ENCODE measurements around the gene AASDH.

The AASDH gene, protein sequence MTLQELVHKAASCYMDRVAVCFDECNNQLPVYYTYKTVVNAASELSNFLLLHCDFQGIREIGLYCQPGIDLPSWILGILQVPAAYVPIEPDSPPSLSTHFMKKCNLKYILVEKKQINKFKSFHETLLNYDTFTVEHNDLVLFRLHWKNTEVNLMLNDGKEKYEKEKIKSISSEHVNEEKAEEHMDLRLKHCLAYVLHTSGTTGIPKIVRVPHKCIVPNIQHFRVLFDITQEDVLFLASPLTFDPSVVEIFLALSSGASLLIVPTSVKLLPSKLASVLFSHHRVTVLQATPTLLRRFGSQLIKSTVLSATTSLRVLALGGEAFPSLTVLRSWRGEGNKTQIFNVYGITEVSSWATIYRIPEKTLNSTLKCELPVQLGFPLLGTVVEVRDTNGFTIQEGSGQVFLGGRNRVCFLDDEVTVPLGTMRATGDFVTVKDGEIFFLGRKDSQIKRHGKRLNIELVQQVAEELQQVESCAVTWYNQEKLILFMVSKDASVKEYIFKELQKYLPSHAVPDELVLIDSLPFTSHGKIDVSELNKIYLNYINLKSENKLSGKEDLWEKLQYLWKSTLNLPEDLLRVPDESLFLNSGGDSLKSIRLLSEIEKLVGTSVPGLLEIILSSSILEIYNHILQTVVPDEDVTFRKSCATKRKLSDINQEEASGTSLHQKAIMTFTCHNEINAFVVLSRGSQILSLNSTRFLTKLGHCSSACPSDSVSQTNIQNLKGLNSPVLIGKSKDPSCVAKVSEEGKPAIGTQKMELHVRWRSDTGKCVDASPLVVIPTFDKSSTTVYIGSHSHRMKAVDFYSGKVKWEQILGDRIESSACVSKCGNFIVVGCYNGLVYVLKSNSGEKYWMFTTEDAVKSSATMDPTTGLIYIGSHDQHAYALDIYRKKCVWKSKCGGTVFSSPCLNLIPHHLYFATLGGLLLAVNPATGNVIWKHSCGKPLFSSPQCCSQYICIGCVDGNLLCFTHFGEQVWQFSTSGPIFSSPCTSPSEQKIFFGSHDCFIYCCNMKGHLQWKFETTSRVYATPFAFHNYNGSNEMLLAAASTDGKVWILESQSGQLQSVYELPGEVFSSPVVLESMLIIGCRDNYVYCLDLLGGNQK

DNA sequence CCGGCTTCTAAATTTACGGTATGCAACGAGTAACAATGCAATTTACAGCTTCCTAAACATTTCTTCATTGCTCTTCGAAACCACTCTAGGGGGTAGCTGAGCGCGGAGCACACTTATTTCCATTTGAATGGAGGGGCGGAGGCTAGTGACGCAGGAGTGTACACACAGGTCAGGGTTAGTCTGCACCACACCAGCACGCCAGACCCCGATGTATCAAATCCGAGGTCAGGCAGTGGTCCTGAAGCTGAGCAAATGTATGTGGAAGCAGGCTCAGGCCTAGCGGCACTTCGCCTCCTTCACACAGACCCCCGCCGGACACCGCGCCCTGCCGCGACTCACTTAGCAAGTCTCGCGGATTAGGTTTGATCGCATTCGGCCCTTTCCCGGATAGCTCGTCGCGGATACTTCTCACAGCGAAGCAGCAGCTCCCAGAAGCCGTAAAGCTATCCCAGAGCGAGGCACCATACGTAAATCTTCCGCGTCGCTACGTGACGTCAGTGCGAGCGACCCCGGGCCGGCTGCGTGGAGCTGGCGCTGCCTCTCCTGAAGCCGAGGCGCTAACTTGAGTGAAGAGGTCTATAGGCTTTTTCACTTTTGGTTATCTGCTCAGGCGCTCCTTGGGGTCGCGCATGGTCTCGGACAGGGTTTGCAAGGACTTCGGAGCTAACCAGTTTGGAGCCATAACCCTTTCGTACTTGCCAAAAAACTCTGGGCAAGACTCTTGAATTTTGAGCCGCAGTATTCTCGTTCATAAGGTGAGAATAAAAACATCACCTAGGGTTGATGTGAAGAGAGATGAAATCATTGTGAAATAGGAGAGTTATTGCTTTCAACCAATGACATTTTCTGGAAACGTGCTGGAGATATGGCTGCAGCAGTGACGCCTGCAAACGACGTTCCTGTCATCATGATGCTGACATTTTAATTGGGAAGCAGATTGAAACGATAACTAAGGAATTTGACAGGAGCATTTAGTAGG is at the start of gene AASDH:
Gene AASDH (minus strand): TSS at position 469 of the 979 bp plus-strand sequence. CDS start 3,192 bp downstream, outside the sequence.
- DNase-seq (ENCODE audit: low read depth) = peak; percentile 90

DNA sequence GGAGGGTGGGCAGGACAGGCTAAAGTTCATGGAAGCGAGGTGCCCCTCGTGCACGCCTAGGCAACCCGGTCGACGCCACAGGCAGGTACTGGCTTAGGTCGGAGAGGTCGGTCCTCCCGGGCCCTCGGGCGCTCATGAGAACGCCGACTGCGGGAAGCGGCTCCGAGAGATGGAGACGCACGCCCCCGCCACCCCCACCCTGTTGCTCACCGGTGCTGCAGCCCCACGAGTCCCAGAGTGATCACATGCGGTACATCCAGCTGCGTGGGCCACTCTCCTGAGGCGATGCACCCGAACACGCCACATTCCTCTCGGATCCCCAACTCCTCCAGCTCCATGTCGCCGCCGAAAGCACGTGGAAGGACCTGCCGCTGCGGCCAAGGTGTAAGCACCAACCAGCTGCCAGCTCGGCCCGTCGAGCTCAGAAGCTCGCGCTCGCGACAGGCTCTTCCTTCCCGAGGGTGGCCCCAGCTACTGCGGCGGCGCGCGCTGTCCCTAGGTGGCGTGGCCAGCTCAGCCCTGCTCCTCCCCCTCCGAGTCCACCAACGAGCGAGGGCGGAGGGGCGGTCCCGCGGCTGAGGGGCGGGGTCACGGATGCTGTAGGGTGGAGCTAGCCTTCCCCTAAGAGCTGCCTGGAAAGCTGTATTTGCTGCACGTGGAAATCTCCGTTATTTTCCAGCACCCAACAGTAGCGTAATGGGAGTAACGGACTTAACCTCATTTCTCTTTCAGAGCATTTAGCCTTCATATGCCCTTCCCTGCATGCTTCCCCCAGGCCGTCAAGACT is 48.0 kb upstream of the AASDH start, which contains the start of gene PPAT:
Gene PPAT (minus strand): TSS at position 476 of the 787 bp plus-strand sequence. CDS start 138 bp downstream, at position 338.
- peak; percentile 97 for DNase-seq (ENCODE audit: low read depth)

DNA sequence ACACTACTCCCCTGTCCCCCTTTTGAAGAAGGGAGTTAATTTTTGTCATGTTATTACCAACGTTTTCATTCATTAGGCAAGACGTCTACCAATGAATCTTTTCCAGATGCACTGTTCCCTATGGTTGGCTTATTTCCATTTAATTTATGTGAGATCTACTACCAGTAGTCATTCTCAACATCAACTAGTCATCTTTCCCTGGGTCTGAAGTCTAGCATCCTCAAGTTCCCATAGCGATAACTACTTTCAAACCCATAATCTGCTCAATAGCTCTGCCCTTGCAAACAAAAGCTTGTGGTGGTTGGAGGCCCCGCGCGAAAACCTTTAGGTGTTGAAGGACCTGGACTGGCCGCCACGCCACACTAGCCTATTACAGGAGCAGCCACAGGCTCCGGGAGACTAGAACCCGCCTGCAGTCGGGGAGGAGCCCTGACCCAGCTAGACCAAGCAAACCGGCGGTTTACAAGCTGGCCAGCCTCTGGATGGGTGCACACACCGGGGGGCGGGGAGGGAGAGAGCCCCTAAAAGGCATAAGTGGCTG is 47.4 kb upstream of the AASDH start:
- DNase-seq (ENCODE audit: low read depth) = no peak

DNA sequence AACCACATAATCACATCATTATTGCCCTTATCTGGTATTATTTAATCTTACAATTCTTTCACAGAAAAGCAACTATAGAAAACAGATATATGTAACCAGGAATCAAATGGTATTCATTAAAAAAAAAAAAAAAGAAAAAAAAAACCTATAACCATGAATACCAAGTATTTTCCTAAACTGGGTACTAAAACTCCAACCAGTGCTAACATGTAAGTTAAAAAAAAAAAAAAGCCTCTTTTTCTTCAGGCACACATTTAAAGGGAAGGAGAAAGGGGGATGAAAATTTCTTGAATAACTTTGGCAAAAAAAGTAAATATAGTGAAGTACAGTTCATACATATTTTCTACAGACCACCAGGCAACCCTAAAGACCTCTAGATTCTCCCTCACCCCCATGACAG is 46.0 kb upstream of the AASDH start:
- no peak for DNase-seq (ENCODE audit: low read depth)

DNA sequence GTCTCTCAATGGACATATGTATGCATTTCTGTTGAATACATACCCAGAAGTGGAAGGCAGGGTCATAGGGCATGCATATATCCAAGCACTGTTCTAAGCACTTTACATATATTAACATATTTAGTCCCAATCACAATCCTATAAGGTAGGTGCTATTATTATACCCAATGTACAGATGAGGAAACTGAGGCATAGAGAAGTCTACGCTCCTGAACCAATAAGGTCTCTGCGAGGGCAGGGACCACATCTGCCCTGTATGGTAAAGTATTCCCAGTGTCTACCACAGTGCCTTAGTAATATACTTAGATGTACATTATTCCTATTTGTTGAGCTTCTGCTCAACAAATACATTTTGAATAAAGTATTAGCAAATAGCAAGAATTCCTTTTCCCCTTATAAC is 42.9 kb upstream of the AASDH start:
- DNase-seq (ENCODE audit: low read depth) = no peak

DNA sequence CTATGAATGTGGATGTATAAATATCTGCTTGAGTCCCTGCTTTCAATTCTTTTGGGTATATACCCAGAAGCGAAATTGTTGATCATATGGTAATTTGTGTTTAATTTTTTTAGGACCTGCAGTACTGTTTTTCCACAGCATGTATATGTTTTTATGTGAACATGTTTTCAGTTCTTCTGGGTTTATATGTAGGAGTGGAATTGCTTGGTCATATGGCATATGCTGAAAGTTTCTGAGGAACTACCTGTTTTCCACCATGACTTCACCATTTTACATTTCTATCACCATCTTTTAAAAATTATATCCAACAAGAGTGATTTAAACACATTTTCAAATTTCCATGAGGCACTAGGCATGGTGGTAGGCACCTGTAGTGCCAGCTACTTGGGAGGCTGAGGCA is 39.9 kb upstream of the AASDH start:
- no peak for DNase-seq (ENCODE audit: low read depth)

DNA sequence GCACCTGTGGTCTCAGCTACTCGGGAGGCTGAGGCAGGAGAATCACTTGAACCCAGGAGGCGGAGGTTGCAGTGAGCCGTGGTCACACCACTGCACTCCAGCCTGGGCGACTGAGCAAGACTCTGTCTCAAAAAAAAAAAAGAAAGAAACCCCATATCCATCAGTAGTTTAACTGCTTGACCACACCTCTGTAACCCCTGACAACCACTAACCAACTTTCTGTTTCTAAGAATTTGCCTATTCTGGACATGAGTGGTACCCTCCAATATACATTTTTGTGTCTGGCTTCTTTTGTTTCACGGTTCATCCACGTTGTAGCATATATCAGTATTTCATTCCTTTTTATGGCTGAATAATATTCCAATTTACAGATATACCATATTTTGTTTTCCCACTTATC is 39.0 kb upstream of the AASDH start:
- DNase-seq (ENCODE audit: low read depth) = no peak

DNA sequence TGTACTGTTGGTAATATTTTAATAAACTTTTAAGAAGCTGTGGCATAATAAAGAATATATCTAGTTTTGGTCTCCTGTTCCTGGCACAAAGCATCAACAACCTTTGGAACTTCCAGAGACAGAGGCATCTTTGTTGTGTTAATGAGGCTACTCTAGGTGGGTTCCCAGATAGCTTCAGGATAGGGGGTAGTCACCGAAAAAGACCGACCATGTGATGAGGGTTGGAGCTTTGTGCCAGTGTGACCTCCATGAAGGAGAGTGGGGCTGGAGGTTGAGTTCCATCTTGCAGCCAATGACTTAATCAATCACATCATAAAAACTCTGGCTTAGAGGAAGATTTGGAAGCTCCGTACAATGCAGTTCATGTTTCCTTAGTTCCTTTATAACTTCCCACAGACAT is 38.2 kb upstream of the AASDH start:
- DNase-seq (ENCODE audit: low read depth) = no peak

DNA sequence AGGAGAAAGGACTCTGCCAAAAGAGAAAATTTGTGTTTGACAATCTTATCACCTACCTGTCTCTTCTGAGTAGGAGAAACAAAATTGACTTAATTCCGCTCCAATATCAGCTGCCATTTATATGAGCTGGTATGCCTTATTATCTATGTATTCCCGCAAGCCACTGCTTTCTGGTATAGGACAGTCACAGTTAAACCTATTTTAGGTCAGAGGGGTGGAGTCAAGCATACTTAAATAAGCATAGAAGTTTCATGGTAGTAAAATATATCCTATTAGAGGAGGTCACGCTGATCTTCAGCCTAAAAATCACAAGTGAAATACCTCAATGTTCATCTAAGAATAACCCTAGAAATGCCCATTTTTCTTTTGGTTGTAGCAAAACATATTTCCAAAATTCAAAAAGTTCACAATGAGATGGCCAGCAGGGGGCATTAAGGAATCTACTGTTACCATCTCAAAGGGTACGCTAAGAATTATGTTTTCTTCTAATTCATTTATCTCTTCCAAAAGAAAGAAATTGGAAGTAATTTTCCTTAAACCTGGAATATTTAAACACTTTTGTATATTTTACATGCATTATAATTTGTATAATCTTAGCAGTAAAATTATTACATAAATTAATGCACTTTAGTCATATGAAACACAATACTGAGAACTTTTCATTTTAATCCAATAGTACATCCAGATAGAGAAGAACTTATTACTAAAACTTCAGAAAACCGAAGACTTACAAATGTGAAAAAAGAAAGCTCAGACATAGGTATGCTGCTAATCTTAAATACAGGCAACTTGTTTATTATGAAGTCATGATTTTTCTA is 37.6 kb upstream of the AASDH start:
- DNase-seq (ENCODE audit: low read depth) = no peak

DNA sequence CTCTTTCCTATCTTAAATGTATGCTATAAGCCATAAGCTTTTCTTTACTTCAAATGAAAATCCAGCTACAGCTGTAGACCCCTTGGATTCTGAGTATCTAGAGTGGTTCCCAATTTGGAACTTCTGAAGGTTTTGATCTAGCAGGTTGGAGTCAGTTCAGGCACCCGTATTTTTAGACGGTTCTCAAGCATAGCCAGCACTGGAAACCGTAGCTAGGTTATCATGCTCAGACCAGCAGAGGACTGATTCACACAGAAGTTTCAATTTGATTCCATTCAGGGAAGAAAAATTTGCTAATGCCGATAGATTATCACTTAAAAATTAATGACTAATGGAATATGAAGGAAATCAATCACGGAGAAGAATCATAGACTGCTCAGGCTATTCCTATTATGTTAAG is 36.9 kb upstream of the AASDH start:
- DNase-seq (ENCODE audit: low read depth) = no peak

DNA sequence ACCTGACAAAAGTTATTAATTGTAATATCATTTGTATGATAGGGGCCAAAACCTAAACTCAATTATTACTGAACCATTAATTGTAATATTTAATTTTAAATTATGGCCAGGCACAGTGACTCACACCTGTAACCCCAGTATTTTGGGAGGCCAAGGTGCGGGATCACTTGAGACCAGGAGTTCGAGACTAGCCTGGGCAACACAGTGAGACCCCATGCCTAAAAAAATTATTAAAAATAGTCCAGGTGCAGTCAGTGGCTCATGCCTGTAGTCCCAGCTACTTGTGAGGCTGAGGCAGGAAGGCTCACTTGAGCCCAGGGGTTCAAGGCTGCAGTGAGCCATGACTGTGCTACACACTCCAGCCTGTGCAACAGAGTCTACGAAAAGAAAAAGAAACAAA is 30.1 kb upstream of the AASDH start:
- DNase-seq (ENCODE audit: low read depth) = no peak

DNA sequence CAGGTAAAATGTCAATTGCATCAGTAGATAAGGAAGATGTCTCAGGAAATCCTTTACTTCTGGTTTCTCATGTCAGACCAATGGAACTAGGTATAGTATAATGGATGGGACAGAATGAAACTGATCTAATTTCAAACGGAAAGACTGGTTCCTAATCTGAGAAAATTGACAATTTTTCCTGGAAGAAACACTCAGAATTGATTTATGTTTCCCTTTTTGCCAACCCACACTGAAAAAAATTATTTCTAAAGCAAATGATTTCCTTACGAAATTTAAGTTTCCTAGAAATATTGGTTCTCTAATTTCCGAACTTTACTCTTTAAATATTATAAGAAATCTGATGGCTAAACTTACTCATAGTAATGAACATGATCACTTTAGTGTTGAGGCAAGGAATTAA is 29.1 kb upstream of the AASDH start:
- no peak for DNase-seq (ENCODE audit: low read depth)

DNA sequence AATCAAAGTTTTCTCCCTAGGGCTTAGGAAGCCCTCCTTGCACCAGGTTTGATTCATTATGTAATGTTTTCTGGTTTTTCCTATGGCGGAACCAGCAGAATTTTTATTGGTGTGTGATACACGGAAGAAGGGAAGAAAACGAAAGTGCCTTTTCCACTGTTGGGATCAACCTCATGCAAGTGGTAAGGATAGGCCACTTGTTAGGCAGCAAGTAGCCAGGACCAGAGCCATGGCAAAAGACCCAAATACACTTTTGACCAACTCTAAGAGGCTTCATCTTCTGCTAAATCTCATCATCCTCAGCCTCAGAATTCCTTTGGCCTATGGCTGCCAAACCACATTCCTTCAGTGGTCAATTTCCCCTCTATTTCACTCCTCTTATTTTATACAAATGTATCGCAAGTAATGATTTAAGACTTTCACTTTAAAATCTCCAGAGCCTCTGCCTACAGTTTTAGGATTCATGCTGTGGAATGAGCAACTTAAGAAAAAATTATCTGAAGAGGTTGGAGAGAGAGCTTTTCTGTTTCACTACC is 26.9 kb upstream of the AASDH start:
- DNase-seq (ENCODE audit: low read depth) = no peak

DNA sequence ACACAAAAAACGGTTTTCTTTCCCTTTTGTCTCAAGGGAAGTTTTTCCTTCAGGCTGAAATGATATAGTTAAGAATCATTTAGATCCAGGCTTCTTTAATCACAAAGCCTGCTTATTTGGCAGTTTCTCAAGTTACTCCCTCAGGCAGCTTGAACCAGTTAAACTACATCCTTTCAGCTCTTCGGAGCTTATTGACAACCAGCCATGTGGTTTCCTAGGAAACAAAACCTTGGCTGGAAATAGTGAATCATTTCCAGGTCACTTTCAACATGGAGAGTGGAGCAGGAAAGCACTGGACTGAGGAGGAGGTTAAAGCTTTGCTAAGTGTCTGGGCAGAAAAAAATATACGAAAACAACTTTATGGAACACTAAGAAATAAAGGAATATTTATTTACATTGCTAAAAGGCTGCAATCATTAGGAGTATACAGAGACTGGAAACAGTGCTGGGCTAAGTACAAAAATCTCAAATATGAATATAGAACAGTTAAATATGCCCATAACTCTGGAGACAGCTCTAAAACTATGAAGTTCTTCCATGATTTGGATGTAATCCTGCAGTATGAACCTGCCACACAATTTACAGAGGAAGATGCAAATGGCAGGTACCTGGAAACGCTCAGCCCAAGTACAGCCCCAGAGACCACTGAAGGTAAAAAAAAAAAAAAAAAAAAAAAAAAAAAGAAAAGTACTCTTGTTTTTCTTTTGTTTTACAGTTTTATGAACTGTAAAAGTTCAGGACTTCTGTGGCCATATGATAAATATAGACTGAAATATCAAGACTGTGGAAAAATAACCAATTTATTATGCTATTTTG is 23.2 kb upstream of the AASDH start:
- no peak for DNase-seq (ENCODE audit: low read depth)

DNA sequence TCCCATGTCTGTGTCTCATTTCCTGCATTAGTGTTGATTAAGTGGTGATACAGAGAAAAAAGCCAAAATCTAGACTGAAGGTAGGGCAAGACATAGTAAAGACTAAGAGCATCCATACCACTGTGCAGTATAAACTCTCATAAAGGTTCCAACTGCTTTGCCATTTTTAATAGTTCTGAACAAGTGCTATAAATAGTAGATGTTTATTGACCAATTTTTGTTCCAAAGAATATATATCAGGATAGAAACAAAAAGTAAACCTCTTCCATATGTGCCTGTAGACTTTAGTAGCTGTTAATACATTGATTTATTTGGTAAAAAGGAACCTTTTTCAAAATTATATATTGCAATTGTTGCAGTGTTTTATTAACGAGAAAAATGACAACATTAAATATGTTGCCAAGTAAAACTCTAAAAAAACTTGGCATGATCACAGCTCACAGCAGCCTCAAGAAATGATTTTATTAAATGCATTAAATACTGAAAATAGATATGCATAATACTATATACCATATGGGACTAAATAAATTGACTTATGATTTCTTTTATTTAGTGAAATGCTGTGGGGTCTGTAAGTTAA is 22.3 kb upstream of the AASDH start:
- no peak for DNase-seq (ENCODE audit: low read depth)

DNA sequence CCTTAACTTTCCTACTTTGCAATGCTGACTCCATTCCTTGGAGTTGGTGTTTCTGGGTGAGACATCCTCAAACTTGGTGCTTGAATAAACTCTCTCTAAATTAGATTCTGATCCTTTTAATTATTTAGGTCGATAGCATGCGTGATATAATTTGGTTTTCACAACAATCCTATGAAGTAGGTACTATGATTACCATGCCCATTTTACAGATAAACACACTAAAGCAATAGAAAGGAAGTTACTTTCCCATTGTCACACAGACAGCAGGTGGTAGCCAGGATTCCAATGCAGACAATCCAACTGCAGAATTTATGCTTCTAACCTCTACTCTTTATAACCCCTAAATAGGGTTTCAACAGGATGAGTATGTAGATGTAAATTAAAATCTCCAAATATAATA is 21.7 kb upstream of the AASDH start:
- DNase-seq (ENCODE audit: low read depth) = no peak

DNA sequence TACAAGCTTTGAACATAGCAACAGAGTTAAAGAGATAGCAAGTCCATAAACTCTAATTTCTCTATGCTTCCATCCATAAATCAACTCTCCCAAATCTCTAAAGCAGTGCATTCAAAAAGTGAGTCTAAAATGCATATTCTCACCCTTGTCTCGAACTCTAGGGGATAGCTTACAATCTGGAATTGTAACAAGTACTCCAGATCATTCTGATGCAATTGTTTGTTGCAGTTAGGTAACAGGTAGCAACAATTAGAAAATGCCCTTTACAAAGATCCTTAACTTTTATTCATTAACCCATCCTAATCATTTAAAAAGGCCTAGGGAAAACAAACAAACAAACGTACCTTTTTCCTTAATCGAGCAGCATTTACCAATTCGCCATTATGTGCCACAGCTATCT is 18.9 kb upstream of the AASDH start:
- DNase-seq (ENCODE audit: low read depth) = no peak

DNA sequence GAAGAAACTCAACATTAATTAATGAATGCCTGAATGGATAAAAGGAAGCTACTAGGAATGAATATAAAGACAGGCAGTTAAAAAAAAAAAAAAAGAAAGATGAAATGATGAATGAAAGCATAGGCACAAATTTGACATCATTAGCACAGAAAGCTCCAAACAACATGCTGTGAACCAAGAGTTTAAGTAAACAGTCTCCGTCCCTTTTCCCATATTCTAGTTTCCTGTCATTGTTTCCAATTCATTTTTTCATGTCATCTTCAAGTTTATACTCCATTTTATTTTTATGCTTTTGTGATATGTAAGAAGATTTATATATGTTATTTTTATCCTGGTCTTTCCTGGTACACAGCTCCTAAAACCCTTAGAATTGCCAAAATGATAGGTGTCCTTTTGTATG is 17.7 kb upstream of the AASDH start:
- DNase-seq (ENCODE audit: low read depth) = no peak

All from activated T-helper 9 cell treated with anti-CD3 and anti-CD28 coated beads, Interleukin-2, amount 50 U/mL, for 16 hours (primary cell).